Endodermal cell (in vitro differentiated cells): ENCODE results near the gene ARL4C. TPM values are rescaled to one million over a fixed set of nuclear protein-coding genes. Genes with fewer than 3 reads are reported as not detected.

Experiments
- DNase-seq: peaks from one replicate; pipeline ENCODE4 v3.0.0-alpha.2; 2017
- H3K27ac ChIP-seq: 2 replicates; pipeline ENCODE4 v1.5.1; 2013; ENCODE audit warnings: mild to moderate bottlenecking, low read depth, low read length, moderate library complexity
- H3K27me3 ChIP-seq: 2 replicates; pipeline ENCODE4 v1.6.1; 2013; ENCODE audit warnings: mild to moderate bottlenecking, low read length, moderate library complexity; ENCODE audit not compliant: insufficient read depth, control insufficient read depth, poor library complexity, severe bottlenecking
- H3K36me3 ChIP-seq: 2 replicates; pipeline ENCODE4 v1.7.0; 2013; ENCODE audit warnings: mild to moderate bottlenecking, low read length, moderate library complexity; ENCODE audit not compliant: control insufficient read depth, insufficient read depth
- H3K4me1 ChIP-seq: one replicate; pipeline ENCODE4 v1.7.0; 2013; ENCODE audit warnings: low read length; ENCODE audit not compliant: control insufficient read depth, insufficient read depth
- H3K4me3 ChIP-seq: 2 replicates; pipeline ENCODE4 v1.5.1; 2013; ENCODE audit warnings: mild to moderate bottlenecking, low read length, moderate library complexity
- H3K9ac ChIP-seq: 2 replicates; pipeline ENCODE4 v1.6.1; 2013; ENCODE audit warnings: mild to moderate bottlenecking, low read length, moderate library complexity; ENCODE audit not compliant: poor library complexity, severe bottlenecking; ENCODE audit errors: extremely low read depth
- H3K9me3 ChIP-seq: 2 replicates; pipeline ENCODE4 v1.6.1; 2013; ENCODE audit warnings: mild to moderate bottlenecking, low read length, moderate library complexity; ENCODE audit not compliant: control insufficient read depth
- H3K27ac Mint-ChIP-seq: 2 replicates; pipeline ENCODE4 v1.8.0; 2020; ENCODE audit warnings: mixed read lengths
- H3K27me3 Mint-ChIP-seq: 2 replicates; pipeline ENCODE4 v1.8.0; 2021; ENCODE audit warnings: mild to moderate bottlenecking, mixed read lengths; ENCODE audit not compliant: insufficient read depth
- H3K36me3 Mint-ChIP-seq: 2 replicates; pipeline ENCODE4 v1.8.0; 2020; ENCODE audit warnings: low read depth, mixed read lengths
- H3K4me1 Mint-ChIP-seq: 2 replicates; pipeline ENCODE4 v1.8.0; 2020; ENCODE audit warnings: mixed read lengths
- H3K4me3 Mint-ChIP-seq: 2 replicates; pipeline ENCODE4 v1.8.0; 2020; ENCODE audit warnings: mild to moderate bottlenecking, moderate library complexity, mixed read lengths
- H3K9me3 Mint-ChIP-seq: 2 replicates; pipeline ENCODE4 v1.8.0; 2020; ENCODE audit warnings: mild to moderate bottlenecking, mixed read lengths
- CTCF ChIP-seq: fragments of 200-600 bp; sonication (generic); conservative IDR thresholded peaks from 2 replicates; pipeline ENCODE4 v1.5.0; 2021; ENCODE audit warnings: antibody characterized with exemption, mild to moderate bottlenecking
- WGBS, 2 experiments: methylation state at CpG; one replicate each; pipeline versions ENCODE4 v1.1.5 to v1.1.7; 2013; ENCODE audit warnings: missing lambda C conversion rate in 2 of 2, mixed read lengths in 1 of 2; ENCODE audit not compliant: insufficient coverage in 1 of 2, insufficient read length in 1 of 2; 5-methylcytosine and 5-hydroxymethylcytosine counted together
- total RNA-seq, 2 donors: library from RNA; stranded (reverse); fragmentation: NEBNext Ultra II Directional in 1 of 2; extraction: Animal tissue kit (Norgen Biotek cat#: 25700) in 1 of 2; gene quantifications; 2 replicates in 1 of 2; 3 replicates in 1 of 2; pipeline ENCODE4 v1.2.1, GENCODE V29; 2021

Gene ARL4C
- total RNA-seq, 2 donors from 2014 or later, result 9.3 to 21.7 TPM

- Histone ChIP-seq H3K36me3 (no peaks in the 10 kb centered on the region), H3K4me1 (no peaks in the 10 kb centered on the region), H3K9me3 (no peaks in the 10 kb centered on the region), H3K27me3 (no peaks in the 10 kb centered on the region), H3K9ac (no peak overlapping the region), H3K4me3 (no peak overlapping the region), H3K27ac (no peak overlapping the region)
- no peak for TF ChIP-seq CTCF
- Mint-ChIP-seq H3K36me3 (no peaks in the 10 kb centered on the region), H3K9me3 (no peaks in the 10 kb centered on the region), H3K4me1 (no peaks in the 10 kb centered on the region), H3K27me3 (peaks cover 2% of the 10 kb centered on the region), H3K27ac (no peak overlapping the region), H3K4me3 (no peak overlapping the region)
- WGBS, 2 experiments, result 79% methylated on average over 1 of the region's 1 CpG; no CpG with 5 or more reads in 1 of the 2 experiments
- DNase-seq, result no peak
These were observed 17.2 kb upstream of the ARL4C start for GRCh38 chr2:234514099-234514498.

- H3K36me3 ChIP-seq, result no peaks in the 10 kb centered on the region
- no peak overlapping the region for H3K4me3 ChIP-seq
- no peak overlapping the region for H3K27ac Mint-ChIP-seq
- H3K4me1 Mint-ChIP-seq, result no peaks in the 10 kb centered on the region
- peak overlapping the region; percentile 59 for H3K27ac ChIP-seq
- no peak for DNase-seq
- no peak for TF ChIP-seq CTCF
- H3K27me3 Mint-ChIP-seq, result peaks cover 2% of the 10 kb centered on the region
- no peak overlapping the region for H3K9ac ChIP-seq
- H3K4me3 Mint-ChIP-seq, result no peak overlapping the region
- no peaks in the 10 kb centered on the region for H3K27me3 ChIP-seq
- 85 to 94% methylated on average over 12 to 14 of the region's 14 CpGs for WGBS, 2 experiments
- no peaks in the 10 kb centered on the region for H3K36me3 Mint-ChIP-seq
- H3K9me3 Mint-ChIP-seq, result no peaks in the 10 kb centered on the region
- no peaks in the 10 kb centered on the region for H3K4me1 ChIP-seq
- H3K9me3 ChIP-seq, result no peaks in the 10 kb centered on the region
These were observed 16.2 kb upstream of the ARL4C start for GRCh38 chr2:234512884-234513669.

- no peak overlapping the region for H3K4me3 ChIP-seq
- H3K9me3 Mint-ChIP-seq, result no peaks in the 10 kb centered on the region
- WGBS, 2 experiments, result 84 to 86% methylated on average over 1 to 3 of the region's 3 CpGs
- H3K9ac ChIP-seq, result no peak overlapping the region
- no peak for DNase-seq
- H3K36me3 Mint-ChIP-seq, result no peaks in the 10 kb centered on the region
- no peaks in the 10 kb centered on the region for H3K36me3 ChIP-seq
- H3K27ac ChIP-seq, result no peak overlapping the region
- H3K4me3 Mint-ChIP-seq, result no peak overlapping the region
- peaks cover 6% of the 10 kb centered on the region for H3K4me1 Mint-ChIP-seq
- no peaks in the 10 kb centered on the region for H3K4me1 ChIP-seq
- H3K27me3 ChIP-seq, result peaks cover 6% of the 10 kb centered on the region
- H3K27ac Mint-ChIP-seq, result no peak overlapping the region
- peaks cover 14% of the 10 kb centered on the region for H3K27me3 Mint-ChIP-seq
- no peaks in the 10 kb centered on the region for H3K9me3 ChIP-seq
- TF ChIP-seq CTCF, result no peak
These were observed 6.0 kb upstream of the ARL4C start for GRCh38 chr2:234502919-234503285.
